ENCODE measurements around the gene QRICH2.
"Not testable (repeated sequence)": the region's sequence is repeated elsewhere in the genome, so short reads cannot be mapped to it uniquely, and the experiment has no call there.

Gene QRICH2

GRCh38 chr17:76234354-76234679 lies 73.8 kb downstream of the QRICH2 start:
- DNase-seq (ENCODE audit: insufficient read length, low spot score), result no peak
- FAIRE-seq, result no peak
- TF ChIP-seq CTCF (IDR thresholded peaks at IDR 0.05; ENCODE audit: insufficient read depth, missing control alignments), result no peak

DNA sequence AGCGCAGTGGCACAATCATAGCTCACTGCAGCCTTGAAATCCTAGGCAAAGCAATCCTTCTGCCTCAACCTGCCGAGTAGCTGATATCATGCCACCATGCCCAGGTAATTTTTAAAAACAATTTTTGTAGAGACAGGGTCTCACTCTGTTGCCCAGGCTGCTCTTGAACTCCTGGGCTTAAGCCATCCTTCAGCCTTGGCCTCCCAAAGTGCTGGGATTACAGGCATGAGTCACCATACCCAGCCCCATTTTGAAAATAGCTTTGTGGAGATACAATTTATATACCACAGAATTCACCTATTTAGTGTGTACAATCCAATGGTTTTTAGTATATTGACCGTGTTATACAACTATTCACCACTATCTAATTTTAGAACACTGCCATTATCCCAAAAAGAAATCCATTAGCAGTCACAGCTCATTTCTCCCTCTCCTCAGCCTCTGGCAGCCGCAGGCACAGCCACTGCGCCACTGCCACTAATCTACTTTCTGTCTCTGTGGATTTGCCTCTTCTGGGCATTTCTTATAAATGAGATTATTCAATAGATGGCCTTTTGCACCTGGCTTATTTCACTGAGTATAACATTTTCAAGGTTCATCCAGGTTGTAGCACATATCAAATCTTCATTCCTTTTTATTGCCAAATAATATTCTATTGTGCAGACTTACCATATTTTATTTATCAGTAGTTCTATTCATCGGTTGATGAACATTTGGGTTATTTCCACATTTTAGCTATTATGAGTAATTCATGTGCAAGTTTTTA lies 74.3 kb downstream of the QRICH2 start:
- no peak for TF ChIP-seq CTCF (IDR thresholded peaks at IDR 0.05; ENCODE audit: insufficient read depth, missing control alignments)
- FAIRE-seq, result no peak

GRCh38 chr17:76232342-76232741 lies 75.7 kb downstream of the QRICH2 start:
- DNase-seq (ENCODE audit: insufficient read length, low spot score) (no peak), FAIRE-seq (no peak)

More for the DNA sequence above, 74.3 kb downstream of the QRICH2 start:
- DNase-seq (ENCODE audit: insufficient read length, low spot score), result no peak

DNA sequence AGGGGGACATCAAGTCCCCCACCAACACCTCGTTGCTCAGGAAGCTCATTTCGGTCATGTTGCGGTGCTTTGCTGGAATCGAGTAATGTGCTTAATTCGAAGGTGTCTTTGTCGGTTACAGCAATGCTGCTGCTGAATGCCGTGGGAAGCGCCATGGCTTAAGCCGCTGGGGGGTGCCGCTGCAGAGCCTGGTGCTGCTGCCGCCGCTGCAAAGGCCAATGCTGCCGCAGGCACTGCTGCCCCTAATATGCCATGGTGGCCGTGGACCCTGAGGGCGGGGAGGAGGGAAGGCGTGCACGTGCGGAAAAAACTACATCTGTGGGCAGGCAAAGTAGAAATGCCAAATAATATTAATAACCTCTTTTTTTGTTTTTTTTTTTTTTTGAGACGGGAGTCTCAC lies 81.3 kb downstream of the QRICH2 start:
- DNase-seq (ENCODE audit: insufficient read length, low spot score); FAIRE-seq: not testable (repeated sequence)

More at GRCh38 chr17:76232342-76232741, 75.7 kb downstream of the QRICH2 start:
- no peak for TF ChIP-seq CTCF (IDR thresholded peaks at IDR 0.05; ENCODE audit: insufficient read depth, missing control alignments)

- not testable (repeated sequence) for FAIRE-seq; DNase-seq (ENCODE audit: insufficient read length, low spot score)
Measured at GRCh38 chr17:76225373-76226086, 82.5 kb downstream of the QRICH2 start.
